ENCODE data around the gene KAT2B. TPM values are rescaled to one million over a fixed set of nuclear protein-coding genes. Genes with fewer than 3 reads are reported as not detected.

The KAT2B gene
- total RNA-seq, 1 donor from 2014 or later = 12.2 TPM

- TF ChIP-seq CTCF (conservative IDR thresholded peaks at IDR 0.05) = no peak
- peaks cover under 1% of the 10 kb centered on the region for H3K9me3 Mint-ChIP-seq
- no peaks in the 10 kb centered on the region for H3K4me1 Mint-ChIP-seq
- no peak overlapping the region for H3K4me3 Mint-ChIP-seq
- no peaks in the 10 kb centered on the region for H3K36me3 Mint-ChIP-seq (ENCODE audit: low read depth)
- H3K27ac Mint-ChIP-seq (ENCODE audit: unreplicated experiment) = no peak overlapping the region
- no peak for DNase-seq (ENCODE audit: low read depth, low spot score)
- no peaks in the 10 kb centered on the region for H3K27me3 Mint-ChIP-seq (ENCODE audit: low read depth)
These were observed 160.9 kb downstream of the KAT2B start for GRCh38 chr3:20201143-20201542.

Small RNA genes lying within 50 kb of the gene (microRNA-seq; reads per million reads assigned to microRNA genes)
- gene MIR3135A = 3.0 reads per million

Other genes with a start within 250 kb of the KAT2B start
- gene EFHB, start 106.2 kb upstream of the KAT2B start, total RNA-seq = 1.2 and 3.0 TPM in 2 replicates
- gene RAB5A, start 93.3 kb upstream of the KAT2B start, total RNA-seq = 39.4 and 43.8 TPM in 2 replicates
- gene PP2D1, start 28.2 kb upstream of the KAT2B start, total RNA-seq = not detected in 2 replicates
- 33.3 and 34.8 TPM in 2 replicates for gene SGO1, start 145.8 kb downstream of the KAT2B start, total RNA-seq